Kidney epithelial cell (primary cell): Measurements from ENCODE around the gene CFAP157. TPM values are rescaled to one million over a fixed set of nuclear protein-coding genes. Genes with fewer than 3 reads are reported as not detected.

Source experiments
- DNase-seq: peaks from one replicate; pipeline ENCODE4 v3.0.0-alpha.2; 2010; ENCODE audit warnings: low read depth
- H3K27me3 ChIP-seq: 2 replicates; pipeline ENCODE4 v1.6.0; 2011; ENCODE audit warnings: low read length; ENCODE audit not compliant: control insufficient read depth, insufficient read depth
- H3K36me3 ChIP-seq: 2 replicates; pipeline ENCODE4 v1.5.1; 2011; ENCODE audit warnings: low read length; ENCODE audit not compliant: control insufficient read depth, insufficient read depth
- H3K4me3 ChIP-seq: 2 replicates; pipeline ENCODE4 v1.5.1; 2011; ENCODE audit warnings: low read depth, mild to moderate bottlenecking, control low read depth, low read length
- CTCF ChIP-seq: IDR thresholded peaks from 2 replicates; pipeline ENCODE4 v1.5.1; 2011; ENCODE audit warnings: mild to moderate bottlenecking, moderate library complexity, low read length, control low read depth, inconsistent platforms; ENCODE audit not compliant: insufficient read depth, poor library complexity, severe bottlenecking
- total RNA-seq: library from RNA; depleted of rRNA; stranded (reverse); fragments of >200 nt; gene quantifications from 2 replicates; pipeline ENCODE4 v1.2.3, GENCODE V29; 2015

CFAP157 gene
- total RNA-seq, 1 donor from 2014 or later = not detected

GRCh38 chr9:127679506-127679905 is 27.3 kb upstream of the CFAP157 start:
- no peak for DNase-seq
- no peak overlapping the region for H3K4me3 ChIP-seq
- no peaks in the 10 kb centered on the region for H3K36me3 ChIP-seq
- no peaks in the 10 kb centered on the region for H3K27me3 ChIP-seq
- TF ChIP-seq CTCF = no peak

- TF ChIP-seq CTCF = no peak
- no peak for DNase-seq
- H3K36me3 ChIP-seq = no peaks in the 10 kb centered on the region
- H3K27me3 ChIP-seq = no peaks in the 10 kb centered on the region
- H3K4me3 ChIP-seq = no peak overlapping the region
Measured at GRCh38 chr9:127680226-127680625, 26.6 kb upstream of the CFAP157 start.

- DNase-seq = no peak
- no peak for TF ChIP-seq CTCF
- Histone ChIP-seq H3K4me3 (no peak overlapping the region), H3K27me3 (no peaks in the 10 kb centered on the region), H3K36me3 (no peaks in the 10 kb centered on the region)
Measured at GRCh38 chr9:127680846-127681245, 25.9 kb upstream of the CFAP157 start.

GRCh38 chr9:127682351-127683136 is 24.2 kb upstream of the CFAP157 start:
- H3K4me3 ChIP-seq = no peak overlapping the region
- peaks cover 1% of the 10 kb centered on the region for H3K36me3 ChIP-seq
- TF ChIP-seq CTCF = no peak
- H3K27me3 ChIP-seq = no peaks in the 10 kb centered on the region
- no peak for DNase-seq

- peaks cover 1% of the 10 kb centered on the region for H3K36me3 ChIP-seq
Measured at GRCh38 chr9:127683723-127684122, 23.1 kb upstream of the CFAP157 start.

More at GRCh38 chr9:127683723-127684122, 23.1 kb upstream of the CFAP157 start:
- Histone ChIP-seq H3K4me3 (no peak overlapping the region), H3K27me3 (no peaks in the 10 kb centered on the region)
- no peak for TF ChIP-seq CTCF
- DNase-seq = no peak
